MM.1S (cell line): ENCODE results near the gene SYTL2.

Experiments
- DNase-seq: peaks from one replicate; pipeline ENCODE4 v3.0.0-alpha.2; 2015
- H2AFZ ChIP-seq: fragments of 300-600 bp; sonication (generic); 2 replicates; pipeline ENCODE4 v1.6.0; 2016; ENCODE audit warnings: antibody characterized with exemption, low read length
- H3F3A ChIP-seq: fragments of 300-600 bp; sonication (generic); 2 replicates; pipeline ENCODE4 v1.6.1; 2016; ENCODE audit warnings: mild to moderate bottlenecking, antibody characterized with exemption, low read length, moderate library complexity, mixed read lengths; ENCODE audit not compliant: insufficient read depth
- H3K27ac ChIP-seq: fragments of 300-600 bp; sonication (generic); 2 replicates; pipeline ENCODE4 v1.5.1; 2016; ENCODE audit warnings: mild to moderate bottlenecking, low read length
- H3K27me3 ChIP-seq: fragments of 300-600 bp; sonication (generic); replicated peaks from 2 replicates; pipeline ENCODE4 v1.6.0; 2016; ENCODE audit warnings: low read length; ENCODE audit not compliant: insufficient read depth
- H3K36me3 ChIP-seq: fragments of 300-600 bp; sonication (generic); replicated peaks from 2 replicates; pipeline ENCODE4 v1.6.1; 2016; ENCODE audit warnings: mild to moderate bottlenecking, low read length, mixed read lengths; ENCODE audit not compliant: insufficient read depth
- H3K4me1 ChIP-seq: fragments of 300-600 bp; sonication (generic); 2 replicates; pipeline ENCODE4 v1.6.1; 2016; ENCODE audit warnings: low read length, mixed read lengths
- H3K4me2 ChIP-seq: fragments of 300-600 bp; sonication (generic); 2 replicates; pipeline ENCODE4 v1.6.0; 2016; ENCODE audit warnings: low read depth, low read length
- H3K4me3 ChIP-seq: fragments of 300-600 bp; sonication (generic); 2 replicates; pipeline ENCODE4 v1.5.1; 2016; ENCODE audit warnings: low read length, mixed read lengths
- H3K79me2 ChIP-seq: fragments of 300-600 bp; sonication (generic); 2 replicates; pipeline ENCODE4 v1.6.1; 2016; ENCODE audit warnings: mixed run types, low read length, mixed read lengths
- H3K9ac ChIP-seq: fragments of 300-600 bp; sonication (generic); 2 replicates; pipeline ENCODE4 v1.6.1; 2016; ENCODE audit warnings: low read length, mixed read lengths
- H3K9me2 ChIP-seq: fragments of 300-600 bp; sonication (generic); replicated peaks from 2 replicates; pipeline ENCODE4 v1.6.1; 2016; ENCODE audit warnings: mild to moderate bottlenecking, low read length, mixed read lengths; ENCODE audit not compliant: insufficient read depth
- H3K9me3 ChIP-seq: fragments of 300-600 bp; sonication (generic); replicated peaks from 2 replicates; pipeline ENCODE4 v1.6.1; 2016; ENCODE audit warnings: mild to moderate bottlenecking, low read length, mixed read lengths; ENCODE audit not compliant: insufficient read depth
- H4K20me1 ChIP-seq: fragments of 300-600 bp; sonication (generic); 2 replicates; pipeline ENCODE4 v1.6.1; 2016; ENCODE audit warnings: mild to moderate bottlenecking, low read length, moderate library complexity, mixed read lengths; ENCODE audit not compliant: insufficient read depth
- EZH2 ChIP-seq: fragments of 300-600 bp; sonication (generic); optimal IDR thresholded peaks from 2 replicates; pipeline ENCODE3; 2017; ENCODE audit warnings: low read depth, mild to moderate bottlenecking, antibody characterized with exemption, low read length, mixed read lengths
- EZH2phosphoT487 ChIP-seq: fragments of 300-600 bp; sonication (generic); IDR thresholded peaks from 2 replicates; pipeline ENCODE4 v1.6.1; 2018; ENCODE audit warnings: antibody characterized with exemption, low read length
- TF ChIP-seq, protein P1 (sequence below): fragments of 300-600 bp; sonication (generic); IDR thresholded peaks from 2 replicates; pipeline ENCODE4 v1.5.1; 2016; ENCODE audit warnings: antibody characterized with exemption, low read length, mixed read lengths

The SYTL2 gene

DNA sequence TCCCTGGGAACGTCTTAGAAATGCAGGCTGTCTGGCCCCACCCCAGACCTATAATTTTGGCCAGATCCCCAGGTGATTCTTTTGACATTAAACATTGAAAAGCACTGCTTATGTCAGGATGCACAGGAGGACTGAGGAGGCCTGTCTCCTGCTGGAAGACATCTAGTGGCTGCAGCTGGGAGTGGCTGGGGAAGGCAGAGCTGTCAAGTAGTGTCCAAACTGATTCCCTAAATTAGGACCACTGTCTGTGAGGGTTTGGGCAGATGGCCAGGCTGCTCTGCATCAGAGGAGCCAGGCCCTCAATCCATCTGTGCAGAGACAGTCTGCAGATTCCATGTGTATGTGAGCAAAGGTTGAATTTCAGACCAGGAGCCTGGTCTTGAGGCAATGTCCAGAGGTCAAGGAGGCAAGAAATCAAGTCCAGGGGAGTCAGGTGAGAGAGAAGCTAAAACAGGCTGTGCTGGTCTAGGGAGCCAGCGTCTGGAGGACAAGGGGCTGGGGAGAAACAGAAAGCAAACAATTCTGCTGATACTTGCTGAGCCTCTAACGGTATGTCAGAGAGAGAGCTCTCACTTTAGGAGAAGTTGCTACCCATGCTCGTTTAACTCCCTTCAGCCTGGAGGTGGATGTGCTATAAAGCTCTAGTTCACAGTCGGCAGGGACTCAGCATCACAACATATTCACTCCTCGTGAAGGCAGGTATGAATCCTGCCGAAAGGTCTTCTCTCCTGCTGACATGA, 15.3 kb upstream of the SYTL2 start:
- peaks cover 10% of the 10 kb centered on the region; the same call in 1 of the 2 replicates for H3F3A ChIP-seq
- no peaks in the 10 kb centered on the region for H3K79me2 ChIP-seq
- H3K27me3 ChIP-seq: no peaks in the 10 kb centered on the region
- no peaks in the 10 kb centered on the region for H4K20me1 ChIP-seq
- H3K4me1 ChIP-seq: peaks cover 33% of the 10 kb centered on the region
- H3K4me2 ChIP-seq: no peak overlapping the region
- TF ChIP-seq, protein P1, sequence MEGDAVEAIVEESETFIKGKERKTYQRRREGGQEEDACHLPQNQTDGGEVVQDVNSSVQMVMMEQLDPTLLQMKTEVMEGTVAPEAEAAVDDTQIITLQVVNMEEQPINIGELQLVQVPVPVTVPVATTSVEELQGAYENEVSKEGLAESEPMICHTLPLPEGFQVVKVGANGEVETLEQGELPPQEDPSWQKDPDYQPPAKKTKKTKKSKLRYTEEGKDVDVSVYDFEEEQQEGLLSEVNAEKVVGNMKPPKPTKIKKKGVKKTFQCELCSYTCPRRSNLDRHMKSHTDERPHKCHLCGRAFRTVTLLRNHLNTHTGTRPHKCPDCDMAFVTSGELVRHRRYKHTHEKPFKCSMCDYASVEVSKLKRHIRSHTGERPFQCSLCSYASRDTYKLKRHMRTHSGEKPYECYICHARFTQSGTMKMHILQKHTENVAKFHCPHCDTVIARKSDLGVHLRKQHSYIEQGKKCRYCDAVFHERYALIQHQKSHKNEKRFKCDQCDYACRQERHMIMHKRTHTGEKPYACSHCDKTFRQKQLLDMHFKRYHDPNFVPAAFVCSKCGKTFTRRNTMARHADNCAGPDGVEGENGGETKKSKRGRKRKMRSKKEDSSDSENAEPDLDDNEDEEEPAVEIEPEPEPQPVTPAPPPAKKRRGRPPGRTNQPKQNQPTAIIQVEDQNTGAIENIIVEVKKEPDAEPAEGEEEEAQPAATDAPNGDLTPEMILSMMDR: peak; percentile 68
- TF ChIP-seq EZH2: no peak
- H3K9me3 ChIP-seq: no peaks in the 10 kb centered on the region
- H3K9me2 ChIP-seq: no peaks in the 10 kb centered on the region
- H3K4me3 ChIP-seq: no peak overlapping the region
- no peak overlapping the region for H3K9ac ChIP-seq
- no peak overlapping the region for H2AFZ ChIP-seq
- H3K27ac ChIP-seq: no peak overlapping the region
- no peaks in the 10 kb centered on the region for H3K36me3 ChIP-seq
- peak; percentile 31 for DNase-seq

DNA sequence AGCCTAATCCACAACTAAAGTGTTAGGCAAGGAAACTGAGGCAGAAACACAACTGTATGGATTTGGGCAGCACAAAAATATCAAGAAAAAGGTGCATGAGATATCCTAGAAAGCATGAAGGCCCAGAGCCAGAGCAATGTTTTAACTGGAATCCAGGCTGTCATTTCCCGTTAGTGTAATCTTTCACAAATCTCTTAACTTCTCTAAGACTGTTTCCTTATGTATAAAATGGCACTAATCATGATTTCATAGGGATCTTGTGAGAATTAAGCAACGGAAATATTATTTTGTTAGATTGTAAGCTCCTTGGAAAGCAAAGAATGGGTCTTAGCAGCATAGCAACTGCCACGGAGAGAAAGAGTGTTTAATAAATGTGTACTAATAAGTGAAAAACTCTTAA, 14.7 kb upstream of the SYTL2 start:
- Histone ChIP-seq H3K4me3 (no peak overlapping the region), H3K79me2 (no peaks in the 10 kb centered on the region), H3K9me3 (no peaks in the 10 kb centered on the region), H3K9ac (no peak overlapping the region), H4K20me1 (no peaks in the 10 kb centered on the region), H3K36me3 (no peaks in the 10 kb centered on the region), H3K4me1 (peaks cover 33% of the 10 kb centered on the region), H3K27ac (no peak overlapping the region), H3K9me2 (no peaks in the 10 kb centered on the region), H3K4me2 (no peak overlapping the region), H3F3A (peaks cover 10% of the 10 kb centered on the region; the same call in 1 of the 2 replicates), H2AFZ (no peak overlapping the region), H3K27me3 (no peaks in the 10 kb centered on the region)
- DNase-seq: no peak
- TF ChIP-seq EZH2: no peak
- TF ChIP-seq EZH2phosphoT487: no peak
- TF ChIP-seq, protein P1: no peak

DNA sequence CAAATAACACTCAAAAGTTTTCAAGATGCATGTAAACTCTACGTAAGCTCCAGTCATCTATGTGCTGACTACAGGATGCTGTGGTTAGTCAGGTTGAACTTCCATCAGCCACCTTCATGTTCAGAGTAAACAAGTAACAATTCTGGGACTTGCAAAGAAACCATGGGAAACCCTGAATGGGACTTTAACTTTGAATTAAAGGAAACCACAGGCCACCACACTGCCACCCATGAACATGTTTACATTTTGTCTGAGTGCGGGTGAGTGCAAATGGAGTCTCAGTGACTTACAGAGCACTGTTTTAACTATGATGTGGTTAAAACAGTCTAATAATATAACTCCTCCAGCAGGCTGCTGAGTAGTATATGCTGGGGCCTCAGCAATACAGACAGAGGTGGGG, 12.9 kb upstream of the SYTL2 start:
- Histone ChIP-seq H3K36me3 (no peaks in the 10 kb centered on the region), H3K4me3 (peak overlapping the region; percentile 19; the same call in 1 of the 2 replicates), H3K4me1 (peaks cover 33% of the 10 kb centered on the region), H3K27ac (peak overlapping the region; percentile 71), H3K27me3 (no peaks in the 10 kb centered on the region), H2AFZ (peak overlapping the region; percentile 20), H3K9ac (peak overlapping the region; percentile 2; the same call in 1 of the 2 replicates), H3K4me2 (peak overlapping the region; percentile 31), H4K20me1 (no peaks in the 10 kb centered on the region), H3F3A (peaks cover 10% of the 10 kb centered on the region; the same call in 1 of the 2 replicates), H3K9me2 (no peaks in the 10 kb centered on the region), H3K9me3 (no peaks in the 10 kb centered on the region), H3K79me2 (no peaks in the 10 kb centered on the region)
- peak; percentile 92 for DNase-seq
- no peak for TF ChIP-seq EZH2
- TF ChIP-seq, protein P1: no peak
- no peak for TF ChIP-seq EZH2phosphoT487
